Endothelial cell of umbilical vein (primary cell): ENCODE results near the gene IL17RB. TPM values are rescaled to one million over a fixed set of nuclear protein-coding genes. Genes with fewer than 3 reads are reported as not detected.
A peak's percentile ranks its signal among the peaks of the same experiment; 100 is the strongest.

ENCODE experiments used
- BruUV-seq: library from RNA; stranded (reverse); fragments of 400-500 nt; replicated peaks from 2 replicates; lab custom pipeline; 2021; lab: Mats Ljungman, UMichigan
- CTCF ChIA-PET: fragments of 300-600, 350-600 bp; sonication (Branson Sonifier 250); formaldehyde crosslinking; loops from one replicate; lab custom pipeline; 2021; ENCODE audit warnings: antibody characterized with exemption, inconsistent platforms; lab: Charles Lee
- POLR2A ChIA-PET: fragments of 300-600, 350-600 bp; sonication (Branson Sonifier 250); formaldehyde crosslinking; loops from one replicate; lab custom pipeline; 2021; ENCODE audit warnings: antibody characterized with exemption, inconsistent platforms; lab: Charles Lee
- DNase-seq: peaks from one replicate; pipeline ENCODE4 v3.0.0-alpha.2; 2011; ENCODE audit warnings: low read depth, low spot score
- FAIRE-seq: peaks from 2 replicates; lab custom pipeline; 2011; peaks lifted over from hg19 to GRCh38; lab: Jason Lieb, UNC
- H2AFZ ChIP-seq: 2 replicates; pipeline ENCODE4 v1.6.0; 2012; ENCODE audit warnings: low read depth, low read length, control low read depth, inconsistent platforms
- H3K27ac ChIP-seq: 2 replicates; pipeline ENCODE4 v1.5.1; 2011; ENCODE audit warnings: low read depth, mild to moderate bottlenecking, control low read depth, low read length, moderate library complexity; ENCODE audit not compliant: insufficient read depth
- H3K27me3 ChIP-seq, 2 experiments: 2 replicates each; pipeline versions ENCODE4 v1.6.0 to v1.6.1; 2011; ENCODE audit warnings: low read length in 2 of 2, mixed read lengths in 1 of 2; ENCODE audit not compliant: control insufficient read depth in 2 of 2, insufficient read depth in 2 of 2
- H3K36me3 ChIP-seq, 2 experiments: 2 replicates in 1 of 2; 3 replicates in 1 of 2; pipeline ENCODE4 v1.5.1; 2011; ENCODE audit warnings: low read length in 2 of 2, mild to moderate bottlenecking in 1 of 2, moderate library complexity in 1 of 2; ENCODE audit not compliant: control insufficient read depth in 2 of 2, insufficient read depth in 2 of 2; ENCODE audit errors: extremely low read depth in 1 of 2
- H3K4me1 ChIP-seq: 3 replicates; pipeline ENCODE4 v1.5.1; 2011; ENCODE audit warnings: mild to moderate bottlenecking, low read length; ENCODE audit not compliant: control insufficient read depth, insufficient read depth; ENCODE audit errors: extremely low read depth
- H3K4me2 ChIP-seq: 2 replicates; pipeline ENCODE4 v1.6.1; 2011; ENCODE audit warnings: low read length, control low read depth, mixed read lengths; ENCODE audit not compliant: insufficient read depth
- H3K4me3 ChIP-seq, 3 experiments: fragments of 200-600 bp in 1 of 3; sonication (generic), shearing (Covaris generic) in 1 of 3; replicated peaks in 1 of 3; 2 replicates each; pipeline ENCODE4 v1.5.1; 2011 to 2016; ENCODE audit warnings: control low read depth in 3 of 3, low read length in 3 of 3, mild to moderate bottlenecking in 2 of 3, inconsistent platforms in 1 of 3, low read depth in 1 of 3, moderate library complexity in 1 of 3; ENCODE audit not compliant: insufficient read depth in 1 of 3
- H3K79me2 ChIP-seq: 2 replicates; pipeline ENCODE4 v1.6.0; 2012; ENCODE audit warnings: low read length, inconsistent platforms; ENCODE audit not compliant: control insufficient read depth, insufficient read depth
- H3K9ac ChIP-seq: replicated peaks from 2 replicates; pipeline ENCODE3; 2011; ENCODE audit warnings: low read length, control low read depth; ENCODE audit not compliant: insufficient read depth; ENCODE audit errors: extremely low read depth
- H3K9me1 ChIP-seq: replicated peaks from 3 replicates; pipeline ENCODE4 v1.6.0; 2011; ENCODE audit warnings: mild to moderate bottlenecking, low read length; ENCODE audit not compliant: control insufficient read depth, insufficient read depth; ENCODE audit errors: extremely low read depth
- H3K9me3 ChIP-seq: replicated peaks from 2 replicates; pipeline ENCODE4 v1.5.1; 2012; ENCODE audit warnings: low read length, inconsistent platforms; ENCODE audit not compliant: control insufficient read depth, insufficient read depth
- H4K20me1 ChIP-seq: replicated peaks from 2 replicates; pipeline ENCODE3; 2011; ENCODE audit warnings: mild to moderate bottlenecking, low read length; ENCODE audit not compliant: control insufficient read depth, insufficient read depth; ENCODE audit errors: extremely low read depth
- FOS ChIP-seq: IDR thresholded peaks from 2 replicates; pipeline ENCODE4 v1.6.1; 2011; ENCODE audit warnings: mild to moderate bottlenecking, low read length, moderate library complexity, borderline replicate concordance; ENCODE audit not compliant: insufficient read depth
- JUN ChIP-seq: IDR thresholded peaks from 2 replicates; pipeline ENCODE4 v1.6.1; 2011; ENCODE audit warnings: borderline replicate concordance, low read depth; ENCODE audit not compliant: insufficient read length, insufficient read depth
- dilution Hi-C: fragments of 300-500 bp; cut with MboI; formaldehyde crosslinking; loops from one replicate; pipeline ENCODE4 v1.15.0; 2019; ENCODE audit warnings: low sequenced_read_pairs; ENCODE audit not compliant: extremely low pct_ligation_motif_present
- intact Hi-C: fragments of 100-400 bp; cut with micrococcal nuclease; formaldehyde crosslinking; loops from one replicate; pipeline ENCODE4 v1.10.0; 2022
- polyA plus RNA-seq, 4 experiments: library from polyadenylated mRNA; depleted of rRNA in 3 of 4; stranded (reverse) in 3 of 4; unstranded in 1 of 4; fragments of >200 nt; gene quantifications; 2 replicates each; pipeline versions ENCODE4 v1.2.1 to v1.2.3, GENCODE V29; 2011 to 2012; ENCODE audit warnings: missing spikeins in 1 of 4
- total RNA-seq: library from RNA; stranded (reverse); gene quantifications from 2 replicates; pipeline ENCODE4 v1.2.3, GENCODE V29; 2021

IL17RB gene
- total and polyA plus RNA-seq, 2 donors (not counting 3 experiments of a cell fraction or from before 2014, with no cell fraction given): 0.04 TPM; not detected in 1

GRCh38 chr3:53880396-53881345 lies 34.3 kb downstream of the IL17RB start:
- H2AFZ ChIP-seq: peak overlapping the region; percentile 2
- H3K4me2 ChIP-seq: peak overlapping the region; percentile 94
- H4K20me1 ChIP-seq: no peaks in the 10 kb centered on the region
- no peak for TF ChIP-seq FOS
- no peak for TF ChIP-seq JUN
- no peaks in the 10 kb centered on the region for H3K9me3 ChIP-seq
- H3K4me1 ChIP-seq: peaks cover 10% of the 10 kb centered on the region
- intact Hi-C loops: no loop called here
- no peaks in the 10 kb centered on the region for H3K9me1 ChIP-seq
- peaks cover 13% of the 10 kb centered on the region for H3K79me2 ChIP-seq
- no peaks in the 10 kb centered on the region for H3K27me3 ChIP-seq
- H3K36me3 ChIP-seq: peaks cover 13 to 34% of the 10 kb centered on the region in 2 experiments
- H3K9ac ChIP-seq: peak overlapping the region; percentile 89
- peak overlapping the region; percentile 64 to 87 (median 87) for H3K4me3 ChIP-seq
- H3K27ac ChIP-seq: peak overlapping the region; percentile 70
- BruUV-seq: no TSS peak
- no peak for DNase-seq
- ChIA-PET POLR2A (interaction anchor here (0.8 kb wide), 1 partner anchor 11 kb away, joined by 3 read pairs; the partner anchor contains the start of gene SELENOK), CTCF (interaction anchor here (0.9 to 1.9 kb wide), 3 partner anchors 9 to 58 kb away, joined by 3 to 9 read pairs (median 3); partner anchors contain the start of gene SELENOK)
- dilution Hi-C loops: no loop called here
- no peak for FAIRE-seq
